Breast epithelium (tissue), 3 donors: ENCODE results near the gene CCDC97.

Source experiments
- POLR2A ChIP-seq: fragments of 450-650 bp; IDR thresholded peaks from one replicate; pipeline ENCODE4 v1.6.1; 2016; ENCODE audit warnings: antibody characterized with exemption, mild to moderate bottlenecking, moderate library complexity
- POLR2AphosphoS5 ChIP-seq, 3 donors: sonication (generic); formaldehyde crosslinking; IDR thresholded peaks; one replicate each; pipeline ENCODE4 v1.6.1; 2017; ENCODE audit warnings: antibody characterized with exemption in 3 of 3
- TF ChIP-seq, protein P1 (sequence below), 3 donors: fragments of 450-650 bp; IDR thresholded peaks; one replicate each; pipeline ENCODE4 v1.5.1; 2016 to 2017; ENCODE audit warnings: antibody characterized with exemption in 3 of 3, mild to moderate bottlenecking in 3 of 3, moderate library complexity in 3 of 3

DNA sequence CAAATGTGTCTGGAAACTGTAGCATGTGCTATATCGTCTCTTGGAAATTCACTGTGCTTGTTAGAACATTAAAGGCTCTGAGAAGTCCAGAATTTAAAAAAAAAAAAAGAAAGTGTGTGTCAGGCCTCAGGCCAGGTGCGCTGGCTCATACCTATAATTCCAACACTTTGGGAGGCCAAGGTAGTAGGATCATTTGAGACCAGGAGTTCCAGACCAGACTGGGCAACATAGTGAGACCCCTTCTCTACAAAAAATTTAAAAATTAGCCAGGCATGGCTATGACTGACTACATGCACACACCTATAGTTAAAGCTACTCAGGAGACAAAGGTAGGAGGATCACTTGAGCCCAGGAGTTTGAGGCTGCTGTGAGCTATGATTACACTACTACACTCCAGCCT, 40.9 kb upstream of the CCDC97 start:
- TF ChIP-seq, protein P1, sequence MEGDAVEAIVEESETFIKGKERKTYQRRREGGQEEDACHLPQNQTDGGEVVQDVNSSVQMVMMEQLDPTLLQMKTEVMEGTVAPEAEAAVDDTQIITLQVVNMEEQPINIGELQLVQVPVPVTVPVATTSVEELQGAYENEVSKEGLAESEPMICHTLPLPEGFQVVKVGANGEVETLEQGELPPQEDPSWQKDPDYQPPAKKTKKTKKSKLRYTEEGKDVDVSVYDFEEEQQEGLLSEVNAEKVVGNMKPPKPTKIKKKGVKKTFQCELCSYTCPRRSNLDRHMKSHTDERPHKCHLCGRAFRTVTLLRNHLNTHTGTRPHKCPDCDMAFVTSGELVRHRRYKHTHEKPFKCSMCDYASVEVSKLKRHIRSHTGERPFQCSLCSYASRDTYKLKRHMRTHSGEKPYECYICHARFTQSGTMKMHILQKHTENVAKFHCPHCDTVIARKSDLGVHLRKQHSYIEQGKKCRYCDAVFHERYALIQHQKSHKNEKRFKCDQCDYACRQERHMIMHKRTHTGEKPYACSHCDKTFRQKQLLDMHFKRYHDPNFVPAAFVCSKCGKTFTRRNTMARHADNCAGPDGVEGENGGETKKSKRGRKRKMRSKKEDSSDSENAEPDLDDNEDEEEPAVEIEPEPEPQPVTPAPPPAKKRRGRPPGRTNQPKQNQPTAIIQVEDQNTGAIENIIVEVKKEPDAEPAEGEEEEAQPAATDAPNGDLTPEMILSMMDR (IDR thresholded peaks at IDR 0.05): no peak
- TF ChIP-seq POLR2A (no peak), POLR2AphosphoS5 (IDR thresholded peaks at IDR 0.05) (no peak)
